GM18951 (cell line): ENCODE results near the gene PDE8B.

ENCODE experiments used
- POLR2A ChIP-seq: IDR thresholded peaks from 4 replicates; pipeline ENCODE4 v1.6.1; 2011; ENCODE audit warnings: mild to moderate bottlenecking; ENCODE audit not compliant: insufficient read length, insufficient read depth; ENCODE audit errors: extremely low read depth
- in situ Hi-C: fragments of 300-500 bp; cut with MboI; formaldehyde crosslinking; loops from one replicate; pipeline ENCODE4 v1.12.0; 2022; ENCODE audit warnings: low sequenced_read_pairs, mixed read lengths, inconsistent platforms; ENCODE audit not compliant: unreplicated experiment

The PDE8B gene

GRCh38 chr5:77396017-77396416 is 185.5 kb downstream of the PDE8B start:
- in situ Hi-C loops = no loop called here
- TF ChIP-seq POLR2A = no peak

GRCh38 chr5:77397686-77398292 is 187.3 kb downstream of the PDE8B start:
- in situ Hi-C loops = no loop called here

GRCh38 chr5:77398458-77398857 is 188.0 kb downstream of the PDE8B start:
- in situ Hi-C loops = no loop called here
- TF ChIP-seq POLR2A = no peak

More at GRCh38 chr5:77397686-77398292, 187.3 kb downstream of the PDE8B start:
- no peak for TF ChIP-seq POLR2A

GRCh38 chr5:77398896-77399295 is 188.4 kb downstream of the PDE8B start:
- in situ Hi-C loops = no loop called here
- no peak for TF ChIP-seq POLR2A

- in situ Hi-C loops = no loop called here
- TF ChIP-seq POLR2A = no peak
These were observed 190.2 kb downstream of the PDE8B start for GRCh38 chr5:77400645-77401044.

GRCh38 chr5:77402796-77403195 is 192.3 kb downstream of the PDE8B start:
- in situ Hi-C loops = no loop called here

GRCh38 chr5:77407152-77407551 is 196.7 kb downstream of the PDE8B start:
- TF ChIP-seq POLR2A = no peak
- in situ Hi-C loops = no loop called here

More at GRCh38 chr5:77402796-77403195, 192.3 kb downstream of the PDE8B start:
- no peak for TF ChIP-seq POLR2A

GRCh38 chr5:77409870-77410621 is 199.6 kb downstream of the PDE8B start:
- TF ChIP-seq POLR2A = no peak

GRCh38 chr5:77413049-77413448 is 202.6 kb downstream of the PDE8B start:
- in situ Hi-C loops = no loop called here
- TF ChIP-seq POLR2A = no peak

More at GRCh38 chr5:77409870-77410621, 199.6 kb downstream of the PDE8B start:
- in situ Hi-C loops = no loop called here

GRCh38 chr5:77418162-77418561 is 207.7 kb downstream of the PDE8B start:
- in situ Hi-C loops = no loop called here
- TF ChIP-seq POLR2A = no peak

- TF ChIP-seq POLR2A = no peak
- in situ Hi-C loops = no loop called here
These were observed 208.4 kb downstream of the PDE8B start for GRCh38 chr5:77418601-77419581.

GRCh38 chr5:77419644-77420582 is 209.4 kb downstream of the PDE8B start:
- TF ChIP-seq POLR2A = no peak
- in situ Hi-C loops = no loop called here
